HepG2 (cell line): Measurements from ENCODE around the gene BMP2K. TPM values are rescaled to one million over a fixed set of nuclear protein-coding genes. Genes with fewer than 3 reads are reported as not detected.
A peak's percentile ranks its signal among the peaks of the same experiment; 100 is the strongest.

ENCODE experiments used
- CREBL2 ChIP-seq: sonication (generic); formaldehyde crosslinking; IDR thresholded peaks from 2 replicates; pipeline ENCODE4 v1.8.1; 2023; ENCODE audit warnings: missing genetic modification reagents, mild to moderate bottlenecking, borderline replicate concordance
- CSRNP1 ChIP-seq: sonication (generic); formaldehyde crosslinking; IDR thresholded peaks from 2 replicates; pipeline ENCODE4 v1.8.1; 2023; ENCODE audit warnings: mild to moderate bottlenecking, missing genetic modification reagents
- FOXC1 ChIP-seq: sonication (generic); formaldehyde crosslinking; IDR thresholded peaks from 2 replicates; pipeline ENCODE4 v1.8.0; 2022; ENCODE audit warnings: mild to moderate bottlenecking, missing genetic modification reagents, borderline replicate concordance
- NCOA5 ChIP-seq: sonication (generic); formaldehyde crosslinking; IDR thresholded peaks from 2 replicates; pipeline ENCODE4 v1.4.0; 2020; ENCODE audit warnings: missing genetic modification reagents
- RXRA ChIP-seq: sonication (generic); formaldehyde crosslinking; IDR thresholded peaks from 2 replicates; pipeline ENCODE4 v1.5.1; 2020; ENCODE audit warnings: missing genetic modification reagents
- SP4 ChIP-seq: sonication (generic); formaldehyde crosslinking; IDR thresholded peaks from 2 replicates; pipeline ENCODE4 v1.8.1; 2023; ENCODE audit warnings: mild to moderate bottlenecking, missing genetic modification reagents
- ZBTB26 ChIP-seq: IDR thresholded peaks from 2 replicates; pipeline ENCODE4 v1.6.1; 2016; ENCODE audit warnings: missing compliant biosample characterization, missing genetic modification reagents, borderline replicate concordance
- ZBTB37 ChIP-seq: sonication (generic); formaldehyde crosslinking; IDR thresholded peaks from 2 replicates; pipeline ENCODE4 v1.4.0; 2020; ENCODE audit warnings: mild to moderate bottlenecking, missing genetic modification reagents
- ZNF354B ChIP-seq: sonication (generic); formaldehyde crosslinking; IDR thresholded peaks from 2 replicates; pipeline ENCODE4 v1.8.0; 2022; ENCODE audit warnings: mild to moderate bottlenecking, missing genetic modification reagents
- ZNF501 ChIP-seq: sonication (generic); formaldehyde crosslinking; IDR thresholded peaks from 2 replicates; pipeline ENCODE4 v1.5.1; 2020; ENCODE audit warnings: mild to moderate bottlenecking, moderate library complexity, missing genetic modification reagents
- ZNF75D ChIP-seq: sonication (generic); formaldehyde crosslinking; IDR thresholded peaks from 2 replicates; pipeline ENCODE4 v1.8.1; 2023; ENCODE audit warnings: missing genetic modification reagents, mild to moderate bottlenecking, borderline replicate concordance
- ZNF781 ChIP-seq: sonication (generic); formaldehyde crosslinking; IDR thresholded peaks from 2 replicates; pipeline ENCODE4 v1.5.1; 2020; ENCODE audit warnings: borderline replicate concordance, mild to moderate bottlenecking, missing genetic modification reagents; ENCODE audit errors: not compliant biosample characterization
- polyA plus RNA-seq, 8 experiments: library from polyadenylated mRNA; depleted of rRNA in 3 of 8; stranded (reverse) in 7 of 8; unstranded in 1 of 8; fragments of >200 nt; fragmentation: Illumina TruSeq in 4 of 8; extraction: Trizol in 4 of 8; gene quantifications; 2 replicates each; pipeline versions ENCODE4 v1.2.1 to v1.2.3, GENCODE V29; 2011 to 2016; ENCODE audit warnings: low read depth in 4 of 8, missing spikeins in 1 of 8, mixed read lengths in 1 of 8; ENCODE audit not compliant: insufficient read depth in 1 of 8
- total RNA-seq, 5 experiments: library from RNA; depleted of rRNA; stranded (reverse); fragments of >200 nt; fragmentation: Illumina TruSeq; extraction: Trizol; gene quantifications; 2 replicates each; pipeline ENCODE4 v1.2.3, GENCODE V29; 2016; ENCODE audit warnings: low read depth in 1 of 5
- TF ChIP-seq, protein P1 (sequence below), 2 experiments: sonication (generic) in 1 of 2; formaldehyde crosslinking in 1 of 2; IDR thresholded peaks; 2 replicates each; pipeline versions ENCODE4 v1.5.1 to v1.6.1; 2011 to 2020; ENCODE audit warnings: borderline replicate concordance in 1 of 2, low read depth in 1 of 2, low read length in 1 of 2, mild to moderate bottlenecking in 1 of 2, missing genetic modification reagents in 1 of 2, moderate library complexity in 1 of 2
- TF ChIP-seq, protein P2 (sequence below): sonication (generic); formaldehyde crosslinking; IDR thresholded peaks from 2 replicates; pipeline ENCODE4 v1.4.0; 2020; ENCODE audit warnings: missing genetic modification reagents, borderline replicate concordance

The BMP2K gene
- total and polyA plus RNA-seq, 2 of the 13 experiments (the other 11 are each of a cell fraction or from before 2014, with no cell fraction given): 8.6 to 15.2 TPM

GRCh38 chr4:78775303-78776078 lies 659 bp upstream of the BMP2K start (continued):
- TF ChIP-seq ZBTB26 (CRISPR knock-in tag): no peak
- TF ChIP-seq CREBL2 (CRISPR knock-in tag): no peak
- no peak for TF ChIP-seq ZNF75D (CRISPR knock-in tag)
- TF ChIP-seq SP4 (CRISPR knock-in tag): no peak
- no peak for TF ChIP-seq FOXC1 (CRISPR knock-in tag)
- TF ChIP-seq, protein P1, sequence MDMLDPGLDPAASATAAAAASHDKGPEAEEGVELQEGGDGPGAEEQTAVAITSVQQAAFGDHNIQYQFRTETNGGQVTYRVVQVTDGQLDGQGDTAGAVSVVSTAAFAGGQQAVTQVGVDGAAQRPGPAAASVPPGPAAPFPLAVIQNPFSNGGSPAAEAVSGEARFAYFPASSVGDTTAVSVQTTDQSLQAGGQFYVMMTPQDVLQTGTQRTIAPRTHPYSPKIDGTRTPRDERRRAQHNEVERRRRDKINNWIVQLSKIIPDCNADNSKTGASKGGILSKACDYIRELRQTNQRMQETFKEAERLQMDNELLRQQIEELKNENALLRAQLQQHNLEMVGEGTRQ (IDR thresholded peaks at IDR 0.05; ENCODE audit: low read depth, low read length): peak; percentile 79
- TF ChIP-seq, protein P1 (CRISPR knock-in tag; IDR thresholded peaks at IDR 0.05; ENCODE audit: borderline replicate concordance): peak; percentile 90
- peak; percentile 69 for TF ChIP-seq RXRA (CRISPR knock-in tag)
- TF ChIP-seq ZNF501: peak; percentile 56; the same call in 1 of the 2 replicates
- TF ChIP-seq CSRNP1 (CRISPR knock-in tag): no peak
- TF ChIP-seq NCOA5: no peak
- no peak for TF ChIP-seq ZNF354B (CRISPR knock-in tag)
- TF ChIP-seq, protein P2, sequence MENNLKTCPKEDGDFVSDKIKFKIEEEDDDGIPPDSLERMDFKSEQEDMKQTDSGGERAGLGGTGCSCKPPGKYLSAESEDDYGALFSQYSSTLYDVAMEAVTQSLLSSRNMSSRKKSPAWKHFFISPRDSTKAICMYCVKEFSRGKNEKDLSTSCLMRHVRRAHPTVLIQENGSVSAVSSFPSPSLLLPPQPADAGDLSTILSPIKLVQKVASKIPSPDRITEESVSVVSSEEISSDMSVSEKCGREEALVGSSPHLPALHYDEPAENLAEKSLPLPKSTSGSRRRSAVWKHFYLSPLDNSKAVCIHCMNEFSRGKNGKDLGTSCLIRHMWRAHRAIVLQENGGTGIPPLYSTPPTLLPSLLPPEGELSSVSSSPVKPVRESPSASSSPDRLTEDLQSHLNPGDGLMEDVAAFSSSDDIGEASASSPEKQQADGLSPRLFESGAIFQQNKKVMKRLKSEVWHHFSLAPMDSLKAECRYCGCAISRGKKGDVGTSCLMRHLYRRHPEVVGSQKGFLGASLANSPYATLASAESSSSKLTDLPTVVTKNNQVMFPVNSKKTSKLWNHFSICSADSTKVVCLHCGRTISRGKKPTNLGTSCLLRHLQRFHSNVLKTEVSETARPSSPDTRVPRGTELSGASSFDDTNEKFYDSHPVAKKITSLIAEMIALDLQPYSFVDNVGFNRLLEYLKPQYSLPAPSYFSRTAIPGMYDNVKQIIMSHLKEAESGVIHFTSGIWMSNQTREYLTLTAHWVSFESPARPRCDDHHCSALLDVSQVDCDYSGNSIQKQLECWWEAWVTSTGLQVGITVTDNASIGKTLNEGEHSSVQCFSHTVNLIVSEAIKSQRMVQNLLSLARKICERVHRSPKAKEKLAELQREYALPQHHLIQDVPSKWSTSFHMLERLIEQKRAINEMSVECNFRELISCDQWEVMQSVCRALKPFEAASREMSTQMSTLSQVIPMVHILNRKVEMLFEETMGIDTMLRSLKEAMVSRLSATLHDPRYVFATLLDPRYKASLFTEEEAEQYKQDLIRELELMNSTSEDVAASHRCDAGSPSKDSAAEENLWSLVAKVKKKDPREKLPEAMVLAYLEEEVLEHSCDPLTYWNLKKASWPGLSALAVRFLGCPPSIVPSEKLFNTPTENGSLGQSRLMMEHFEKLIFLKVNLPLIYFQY (CRISPR knock-in tag): no peak
- TF ChIP-seq ZNF781 (CRISPR knock-in tag): peak; percentile 82
- TF ChIP-seq ZBTB37: no peak
